Stimulated activated CD8-positive, alpha-beta memory T cell treated with anti-CD3 and anti-CD28 coated beads, Interleukin-15, amount 100 ng/mL, for 1 hour (primary cell): ENCODE measurements around the gene SPRR1A.

Source experiments
- DNase-seq: peaks from one replicate; pipeline ENCODE4 v3.0.0-alpha.2; 2020; ENCODE audit warnings: low read depth

Gene SPRR1A

GRCh38 chr1:152983743-152984142 lies at the start of gene SPRR1A:
SPRR1A (plus strand) TSS chr1:152984081; CDS start chr1:152985231, 1,150 bp downstream.
- no peak for DNase-seq

DNA sequence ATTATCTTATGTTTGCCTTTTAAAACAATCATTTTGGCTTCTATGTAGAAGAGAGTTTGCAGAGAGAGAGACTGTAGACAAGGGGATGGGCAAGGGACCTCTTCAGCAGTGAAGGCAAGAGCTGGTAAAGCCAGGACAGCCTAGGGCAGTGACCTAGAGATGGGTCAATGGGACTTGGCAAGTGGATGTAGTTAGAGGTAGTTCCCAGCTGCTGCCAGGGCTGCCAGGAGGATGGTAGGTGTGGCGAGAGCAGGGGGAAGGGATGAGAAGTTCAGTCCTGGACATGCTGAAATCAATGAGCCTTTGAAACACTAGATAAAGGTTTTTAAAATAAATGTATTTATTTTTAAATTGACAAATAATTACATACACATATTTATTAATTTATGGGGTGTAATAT lies 43.3 kb upstream of the SPRR1A start:
- no peak for DNase-seq

GRCh38 chr1:152941037-152941711 lies 42.7 kb upstream of the SPRR1A start:
- DNase-seq: no peak

- DNase-seq: no peak
These were observed 41.7 kb upstream of the SPRR1A start for GRCh38 chr1:152942161-152942560.

DNA sequence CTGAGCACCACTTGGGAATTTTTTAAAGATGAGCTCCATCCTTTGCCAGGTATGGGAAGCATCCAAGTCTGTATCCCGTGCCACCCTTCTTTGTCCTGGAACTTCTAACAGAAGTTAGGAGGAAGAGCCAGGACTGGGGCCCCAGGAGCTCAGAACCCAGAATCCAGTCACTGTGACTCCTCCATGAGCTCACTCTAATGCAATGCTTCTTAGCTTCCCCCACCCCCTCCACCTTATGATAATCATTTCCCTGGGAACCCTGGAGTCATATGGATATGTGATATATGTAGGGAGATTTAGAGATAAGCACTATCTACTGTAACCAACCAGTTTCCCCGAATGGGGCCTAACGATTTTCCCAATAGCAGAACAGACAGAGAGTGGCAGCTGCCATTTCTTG lies 37.6 kb upstream of the SPRR1A start:
- DNase-seq: no peak

DNA sequence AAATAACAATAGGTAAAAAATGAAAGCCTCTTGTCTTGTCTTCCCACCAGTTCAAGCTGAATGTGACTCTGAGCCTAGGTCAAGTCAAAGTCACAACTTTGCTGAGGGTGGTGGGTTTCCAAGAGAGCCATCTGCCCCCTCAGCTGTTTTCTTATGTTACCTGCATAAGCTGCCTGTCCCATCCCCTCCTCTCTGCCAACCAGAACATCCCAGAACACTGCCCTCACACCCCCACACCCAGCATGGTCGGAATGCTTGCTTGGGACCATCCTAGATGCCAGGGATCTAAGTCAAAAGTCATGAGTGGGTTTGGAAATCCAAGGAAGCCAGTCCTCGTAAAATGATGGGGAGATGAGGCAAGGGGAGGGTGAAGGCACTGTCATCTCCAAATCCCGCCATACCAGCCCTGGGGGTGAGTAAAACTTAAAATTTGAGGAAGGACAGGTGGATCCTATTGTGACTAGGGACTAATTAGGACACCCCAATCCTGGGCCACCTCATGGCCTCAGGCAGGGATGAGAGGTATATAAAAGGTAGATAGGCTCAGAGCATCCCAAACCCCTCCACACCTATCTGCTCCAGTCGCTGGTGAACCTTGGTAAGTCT lies 37.1 kb upstream of the SPRR1A start, which contains the start of gene SPRR5:
Gene SPRR5, plus strand, starts transcription at position 556 of the 606 bp plus-strand sequence. CDS start 1,349 bp downstream, outside the sequence.
- no peak for DNase-seq

GRCh38 chr1:152951711-152952110 lies 32.2 kb upstream of the SPRR1A start:
- no peak for DNase-seq

- no peak for DNase-seq
These were observed 30.1 kb upstream of the SPRR1A start for GRCh38 chr1:152953761-152954160.

- no peak for DNase-seq
These were observed 29.4 kb upstream of the SPRR1A start for GRCh38 chr1:152954436-152954835.

- DNase-seq: no peak
These were observed 26.3 kb upstream of the SPRR1A start for GRCh38 chr1:152957561-152957960.

GRCh38 chr1:152959273-152959672 lies 24.6 kb upstream of the SPRR1A start:
- DNase-seq: no peak

- no peak for DNase-seq
These were observed 24.0 kb upstream of the SPRR1A start for GRCh38 chr1:152959801-152960451.

- DNase-seq: no peak
These were observed 23.3 kb upstream of the SPRR1A start for GRCh38 chr1:152960452-152961044.

DNA sequence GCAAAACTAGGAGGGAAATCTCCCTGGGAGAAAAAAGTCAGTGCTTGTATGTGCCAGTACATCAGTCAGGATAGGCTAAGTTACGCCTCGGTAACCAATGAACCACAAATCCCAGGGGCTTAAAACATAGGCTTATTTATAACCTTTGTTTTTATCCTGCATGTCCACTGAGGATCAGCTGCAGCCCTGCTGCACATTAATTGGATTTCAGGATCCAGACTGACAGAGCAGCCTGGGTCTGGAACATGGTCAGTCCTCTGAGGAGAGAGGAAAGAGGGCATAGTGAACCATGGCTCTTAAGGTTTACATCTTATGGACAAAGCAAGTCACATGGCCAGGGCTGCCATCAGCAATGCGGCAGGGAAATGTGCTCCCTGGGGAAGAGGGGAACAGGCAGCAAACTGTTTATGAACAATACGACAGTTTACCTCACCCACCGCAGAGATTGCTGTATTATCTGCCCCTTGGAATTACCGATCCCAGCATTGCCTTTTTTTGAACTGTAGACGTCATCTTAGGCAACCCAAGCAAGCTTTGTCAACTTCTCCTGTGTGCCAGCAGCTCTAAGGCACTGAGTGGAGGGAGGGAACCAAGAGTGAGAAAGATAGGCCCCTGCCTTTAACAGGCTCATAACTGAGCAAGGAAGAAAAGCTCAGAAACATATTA lies 22.5 kb upstream of the SPRR1A start:
- no peak for DNase-seq

GRCh38 chr1:152962876-152963415 lies 20.9 kb upstream of the SPRR1A start:
- DNase-seq: no peak

DNA sequence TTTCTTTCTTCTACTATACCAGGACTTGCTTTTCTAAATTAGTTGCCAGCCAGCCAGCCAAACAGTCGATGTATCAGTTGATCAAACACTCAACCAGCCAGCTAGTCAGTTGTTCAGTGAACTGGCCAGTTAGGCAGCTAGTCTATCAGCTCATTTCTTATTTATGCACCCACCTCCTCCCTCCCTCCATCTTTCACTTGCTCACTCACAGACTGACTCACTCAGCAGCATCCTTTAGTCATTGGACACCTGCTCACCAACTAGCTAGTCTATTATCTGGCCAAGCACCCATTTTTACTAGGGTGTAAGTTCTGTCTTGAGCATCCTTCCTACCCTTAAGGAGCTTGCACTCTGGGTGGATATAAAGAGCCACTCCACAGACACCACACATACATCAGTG lies 19.3 kb upstream of the SPRR1A start:
- no peak for DNase-seq

DNA sequence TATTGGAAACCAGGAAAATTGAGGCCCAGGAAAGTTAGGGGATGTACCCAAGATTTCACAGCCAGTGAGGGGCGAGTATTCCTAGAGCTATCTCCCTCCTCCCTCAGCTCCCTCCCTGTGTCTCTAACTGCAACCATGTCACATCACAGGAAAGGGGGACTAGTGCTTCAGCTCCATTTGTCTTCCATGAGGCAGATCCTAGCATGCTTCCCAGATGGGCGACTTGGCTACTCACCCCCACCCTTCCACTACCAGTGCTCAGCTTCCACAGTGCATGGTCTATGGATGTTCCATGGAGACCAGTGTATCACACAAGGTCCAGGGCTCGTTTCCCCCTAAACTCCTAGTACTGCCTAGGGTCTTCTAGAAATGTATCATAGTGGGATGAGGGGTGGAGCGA lies 18.0 kb upstream of the SPRR1A start:
- DNase-seq: no peak

GRCh38 chr1:152967201-152967600 lies 16.7 kb upstream of the SPRR1A start:
- no peak for DNase-seq

DNA sequence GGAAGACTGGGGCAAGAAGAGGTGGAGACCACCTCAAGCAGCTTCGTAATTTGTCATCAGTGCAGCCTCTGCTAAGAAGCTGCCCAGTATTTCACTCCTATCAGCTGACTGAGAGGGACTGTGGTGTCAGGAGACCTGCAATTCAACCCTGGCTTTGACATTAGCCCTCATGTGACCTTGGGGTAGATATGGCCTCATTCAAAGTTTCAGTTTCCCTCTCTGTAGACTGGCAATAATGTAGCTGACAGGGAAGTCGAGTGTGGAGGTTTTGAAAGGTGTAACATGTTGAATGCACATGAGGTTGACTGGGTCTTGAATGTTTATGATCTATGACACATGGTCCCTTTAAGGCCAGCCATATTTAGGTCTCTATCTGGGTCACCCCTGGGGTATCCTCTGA lies 15.6 kb upstream of the SPRR1A start:
- DNase-seq: no peak

DNA sequence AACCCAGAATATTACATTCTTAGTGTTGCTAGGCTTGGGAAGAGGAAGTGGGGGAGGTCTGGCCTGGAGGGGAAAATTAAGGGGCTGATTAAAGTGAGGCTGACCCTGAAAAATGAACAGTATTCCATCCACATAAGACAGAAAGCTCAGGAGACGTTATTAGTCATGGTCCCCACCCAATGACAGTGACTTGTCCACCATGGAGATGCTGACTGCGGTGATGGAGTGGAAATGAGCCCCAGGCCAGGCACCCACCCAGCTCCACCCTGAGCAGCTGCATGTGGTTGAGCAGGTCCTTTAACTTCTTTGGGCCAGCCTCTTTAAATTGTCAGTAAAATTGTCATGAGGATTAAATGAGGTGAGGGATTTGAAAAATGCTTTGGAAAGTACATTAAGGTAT lies 14.8 kb upstream of the SPRR1A start:
- no peak for DNase-seq

DNA sequence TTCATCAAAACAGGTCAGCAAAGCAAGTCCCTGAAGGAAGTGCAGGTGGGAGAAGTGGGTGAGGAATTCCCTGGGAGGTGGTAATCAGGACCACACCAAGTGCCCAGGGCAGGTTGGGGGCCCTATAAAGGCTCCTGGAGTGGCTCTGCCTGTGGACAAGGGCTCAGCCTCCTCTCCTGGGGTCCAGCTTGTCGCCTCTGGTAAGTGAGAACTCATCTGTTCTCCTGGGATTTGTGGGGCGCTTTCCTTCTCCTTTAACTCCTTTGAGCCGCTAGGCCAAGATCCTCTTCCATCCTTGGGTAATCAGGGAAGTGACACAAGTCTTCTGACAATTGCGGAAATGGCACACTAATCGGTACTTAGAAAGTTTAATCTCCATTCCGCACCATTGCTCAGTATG lies 13.4 kb upstream of the SPRR1A start, which contains the start of gene SPRR4:
Gene SPRR4, plus strand, starts transcription at position 154 of the 400 bp plus-strand sequence. CDS start 1,243 bp downstream, outside the sequence.
- DNase-seq: no peak
